Stimulated activated CD8-positive, alpha-beta memory T cell treated with anti-CD3 and anti-CD28 coated beads, Interleukin-4, amount 100 ng/mL, for 24 hours (primary cell): ENCODE results near the gene STOM.
"Not testable (repeated sequence)": the region's sequence is repeated elsewhere in the genome, so short reads cannot be mapped to it uniquely, and the experiment has no call there.

ENCODE experiments used
- DNase-seq: peaks from one replicate; pipeline ENCODE4 v3.0.0-alpha.2; 2020; ENCODE audit warnings: low read depth

STOM gene, protein sequence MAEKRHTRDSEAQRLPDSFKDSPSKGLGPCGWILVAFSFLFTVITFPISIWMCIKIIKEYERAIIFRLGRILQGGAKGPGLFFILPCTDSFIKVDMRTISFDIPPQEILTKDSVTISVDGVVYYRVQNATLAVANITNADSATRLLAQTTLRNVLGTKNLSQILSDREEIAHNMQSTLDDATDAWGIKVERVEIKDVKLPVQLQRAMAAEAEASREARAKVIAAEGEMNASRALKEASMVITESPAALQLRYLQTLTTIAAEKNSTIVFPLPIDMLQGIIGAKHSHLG

DNA sequence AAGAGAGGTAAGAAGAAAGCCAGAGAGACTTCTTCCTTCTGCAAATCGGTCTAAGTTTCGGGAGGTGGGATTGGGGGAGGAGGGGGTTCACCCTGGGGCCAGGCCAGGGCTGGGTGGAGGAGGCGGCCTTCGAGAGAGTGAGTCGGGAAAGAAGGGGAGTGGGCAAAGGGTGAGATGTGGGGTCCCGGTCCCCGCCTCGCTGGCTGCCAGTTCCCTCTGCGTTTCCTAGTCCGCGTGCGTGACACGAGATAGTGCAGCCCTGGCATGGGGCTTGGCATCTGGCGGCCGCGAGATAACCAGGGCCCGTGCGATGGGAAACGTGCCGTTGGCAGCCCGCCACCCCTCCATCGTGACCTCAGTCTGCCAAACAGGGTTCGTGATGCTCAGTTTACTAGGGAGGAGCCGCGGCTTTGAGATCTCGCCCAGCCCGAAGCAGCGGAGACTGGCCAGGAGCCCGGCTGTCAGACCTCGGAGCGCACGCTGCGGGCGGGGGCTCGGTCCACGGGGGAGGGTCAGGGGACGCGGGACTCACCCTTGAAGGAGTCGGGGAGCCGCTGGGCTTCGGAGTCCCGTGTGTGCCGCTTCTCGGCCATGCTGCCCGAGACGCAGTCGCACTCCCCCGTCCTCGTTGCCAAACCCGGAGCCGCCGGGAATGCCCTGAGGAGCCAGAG is at the start of gene STOM:
STOM (minus strand) TSS at position 656 of the 671 bp plus-strand sequence; CDS start at position 593, 63 bp downstream.
- peak; percentile 33 for DNase-seq

DNA sequence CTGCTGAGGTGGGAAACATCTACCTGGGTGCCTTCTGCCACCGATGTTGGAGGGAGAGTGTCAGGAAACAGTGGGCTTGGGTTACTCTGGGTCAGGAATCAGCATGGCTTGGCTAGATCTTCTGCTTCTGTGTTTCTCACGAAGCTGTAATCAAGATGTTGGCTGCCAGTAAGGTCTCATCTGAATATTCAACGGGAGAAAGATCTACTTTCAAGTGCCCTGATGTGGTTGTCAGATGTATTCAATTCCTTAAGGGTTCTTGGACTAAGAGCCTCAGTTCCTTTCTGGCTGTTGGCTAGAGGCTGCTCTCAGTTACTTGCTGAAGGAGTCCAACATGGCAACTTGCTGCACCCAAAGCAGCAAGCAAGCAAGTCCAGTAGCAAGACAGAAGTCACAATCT is 41.9 kb upstream of the STOM start:
- no peak for DNase-seq

DNA sequence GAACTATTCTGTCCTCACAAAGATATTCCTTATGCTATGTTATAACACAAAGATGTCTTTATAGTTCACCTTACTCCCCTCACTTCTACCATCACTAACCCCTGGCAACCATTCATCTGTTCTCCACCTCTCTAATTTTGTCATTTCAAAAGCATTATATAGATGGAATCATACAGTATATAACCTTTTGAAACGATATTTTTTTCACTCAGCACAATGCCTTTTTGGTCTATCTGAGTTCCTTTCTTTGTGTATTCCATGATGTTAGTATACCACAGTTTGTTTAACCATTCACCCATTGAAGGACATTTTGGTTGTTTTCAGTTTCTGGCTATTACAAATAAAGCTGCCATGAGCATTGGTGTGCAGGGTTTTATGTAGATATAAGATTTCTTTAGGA is 35.8 kb upstream of the STOM start:
- no peak for DNase-seq

DNA sequence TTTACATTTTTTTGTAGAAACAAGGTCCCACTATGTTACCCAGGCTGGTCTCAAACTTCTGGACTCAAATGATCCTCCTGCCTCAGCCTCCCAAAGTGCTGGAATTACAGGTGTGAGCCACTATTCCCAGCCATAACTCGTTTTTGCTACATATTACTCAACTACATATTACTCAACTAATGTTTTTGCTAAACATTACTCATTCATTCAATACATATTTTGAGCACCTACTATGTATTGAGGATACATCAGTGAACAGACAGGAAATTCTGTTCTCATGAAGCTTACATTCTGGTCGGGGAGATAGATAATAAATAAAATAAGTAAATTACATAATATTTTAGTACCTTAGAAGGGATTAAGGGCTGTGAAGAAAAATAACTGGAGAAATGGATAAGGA is 34.9 kb upstream of the STOM start:
- DNase-seq, result no peak

DNA sequence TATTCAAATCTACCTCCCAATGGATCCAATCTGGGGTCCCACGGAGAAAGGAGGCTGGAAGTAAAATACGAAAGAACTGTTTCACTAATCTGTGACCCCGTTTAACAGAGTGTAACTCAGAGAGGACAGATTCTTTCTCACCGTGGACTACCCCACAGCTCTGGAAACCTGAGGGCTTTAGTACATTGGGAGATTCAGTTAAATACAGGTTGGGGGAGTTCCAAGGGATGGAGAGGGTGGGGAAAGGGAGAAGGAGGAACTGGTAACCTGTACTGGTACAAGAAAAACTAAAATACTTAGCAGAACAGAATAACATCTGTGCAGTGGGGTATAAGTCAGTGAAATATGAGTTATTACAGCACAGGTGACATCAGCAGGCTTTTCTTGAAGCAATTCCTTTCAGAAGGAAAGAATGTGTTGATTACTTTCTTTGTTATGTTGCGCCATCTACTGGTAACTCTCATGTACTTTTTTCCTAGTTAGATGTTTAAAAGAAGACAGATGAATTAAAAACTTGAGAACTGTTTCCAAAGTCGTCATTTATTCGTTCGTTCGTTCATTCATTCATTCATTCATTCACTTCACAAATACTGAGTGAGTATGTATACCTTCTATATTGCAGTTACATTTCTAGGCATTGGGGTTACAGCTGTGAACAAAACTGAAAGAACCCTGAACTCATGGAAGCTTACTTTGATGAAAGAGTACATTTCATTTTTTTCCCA is 30.0 kb upstream of the STOM start:
- no peak for DNase-seq

DNA sequence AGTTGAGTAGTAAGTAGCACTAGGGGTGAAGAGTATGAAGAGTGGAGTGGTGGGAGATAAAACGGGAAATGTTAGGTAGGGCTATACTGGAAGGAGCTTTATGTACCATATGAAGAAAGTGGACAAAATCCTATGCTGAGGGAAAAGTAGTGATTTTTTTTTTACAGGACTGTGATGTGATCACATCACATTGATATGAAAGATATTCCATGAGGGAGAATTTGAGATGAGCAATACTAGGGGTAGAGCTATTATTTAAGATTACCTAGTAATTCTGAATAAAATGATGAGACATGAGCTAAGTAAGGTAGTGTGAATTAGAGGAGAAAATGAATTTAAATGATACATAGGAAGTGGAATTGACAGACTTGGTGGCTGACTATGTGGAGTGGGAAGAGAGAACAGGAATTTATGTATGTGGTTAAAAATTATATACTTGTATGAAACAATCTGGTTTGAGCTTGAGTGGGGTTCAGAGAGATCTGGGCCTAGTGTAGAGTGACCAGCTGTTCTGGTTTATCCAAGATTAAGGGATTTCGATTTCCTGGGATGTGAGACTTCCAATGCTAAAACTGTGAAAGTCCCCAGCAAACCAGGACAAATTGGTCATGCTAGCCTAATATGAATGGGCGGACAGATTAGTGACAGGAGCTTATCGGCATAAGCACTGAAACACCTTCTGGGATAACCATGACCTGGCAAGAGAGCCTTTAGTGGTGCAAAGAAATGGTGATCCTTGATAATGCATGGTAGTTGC is 29.3 kb upstream of the STOM start:
- DNase-seq, result no peak

DNA sequence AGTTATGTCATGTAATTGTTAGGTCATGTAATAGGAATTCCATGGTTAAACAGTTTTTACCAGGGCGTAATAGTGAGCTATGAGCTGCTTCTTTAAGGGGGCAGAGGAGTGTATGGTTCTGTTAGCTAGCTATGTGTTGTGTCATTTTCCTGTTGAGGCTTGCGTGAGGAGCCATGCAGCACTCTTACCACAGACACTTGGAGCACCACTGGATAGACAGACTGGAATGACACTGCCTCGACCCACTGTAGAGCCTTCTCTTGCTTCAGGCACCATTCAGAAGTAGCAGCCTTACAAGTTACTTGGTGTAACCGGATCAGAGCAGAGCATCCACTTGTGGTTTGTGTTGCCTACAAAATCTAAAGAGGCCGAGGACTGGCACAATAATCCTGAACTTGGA is 28.3 kb upstream of the STOM start:
- DNase-seq, result no peak

DNA sequence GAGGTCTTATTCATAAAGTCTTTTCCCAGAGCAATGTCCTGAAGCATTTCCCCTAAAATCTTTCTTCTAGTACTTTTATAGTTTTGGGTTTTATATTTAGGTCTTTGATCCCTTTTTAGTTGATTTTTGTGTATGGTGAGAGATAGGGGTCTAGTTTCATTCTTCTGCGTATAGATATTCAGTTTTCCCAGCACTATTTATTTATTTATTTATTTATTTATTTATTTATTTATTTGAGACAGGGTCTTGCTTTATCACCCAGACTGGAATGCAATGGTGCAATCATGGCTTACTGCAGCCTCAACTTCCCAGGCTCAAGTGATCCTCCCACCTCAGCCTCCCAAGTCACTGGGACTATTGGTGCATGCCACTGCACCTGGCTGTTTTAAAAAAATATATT is 27.2 kb upstream of the STOM start:
- DNase-seq, result not testable (repeated sequence)

DNA sequence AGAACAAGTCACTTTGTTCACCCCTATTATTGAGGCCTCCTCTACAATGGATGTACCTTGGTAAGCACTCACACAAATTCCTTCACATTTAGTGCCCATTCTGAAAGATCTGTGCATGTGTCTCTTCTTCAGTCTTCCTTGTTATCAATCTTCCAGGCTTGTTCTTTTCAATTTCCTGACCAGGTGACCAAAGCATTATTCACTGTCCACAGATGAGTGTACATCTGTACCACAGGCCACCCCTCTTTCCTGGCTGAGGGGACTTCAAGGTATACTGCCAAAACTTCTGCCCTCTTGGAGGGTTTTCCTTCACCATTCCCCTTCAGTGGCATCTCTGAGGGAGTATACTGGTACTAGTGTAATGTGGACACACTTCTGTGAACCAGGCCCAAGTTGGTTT is 25.5 kb upstream of the STOM start:
- no peak for DNase-seq

DNA sequence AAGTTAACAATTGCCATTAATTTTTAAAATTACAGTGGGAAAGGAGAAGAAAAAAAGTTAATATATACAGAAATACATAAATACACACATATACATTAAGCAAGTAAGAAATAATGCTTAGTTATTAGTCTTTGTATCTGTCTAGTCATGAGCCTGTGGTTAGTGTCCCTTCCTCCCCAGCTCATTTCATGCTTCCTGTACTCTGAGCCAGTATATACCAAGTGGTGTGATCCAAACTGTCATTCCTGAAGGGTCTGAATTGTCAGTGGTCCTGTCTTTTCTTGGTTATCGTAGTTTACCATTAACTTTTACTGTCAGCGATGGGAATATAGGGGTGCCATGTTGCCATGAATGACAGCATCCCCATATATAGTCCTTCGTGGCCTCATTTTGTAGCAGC is 24.2 kb upstream of the STOM start:
- DNase-seq, result no peak

DNA sequence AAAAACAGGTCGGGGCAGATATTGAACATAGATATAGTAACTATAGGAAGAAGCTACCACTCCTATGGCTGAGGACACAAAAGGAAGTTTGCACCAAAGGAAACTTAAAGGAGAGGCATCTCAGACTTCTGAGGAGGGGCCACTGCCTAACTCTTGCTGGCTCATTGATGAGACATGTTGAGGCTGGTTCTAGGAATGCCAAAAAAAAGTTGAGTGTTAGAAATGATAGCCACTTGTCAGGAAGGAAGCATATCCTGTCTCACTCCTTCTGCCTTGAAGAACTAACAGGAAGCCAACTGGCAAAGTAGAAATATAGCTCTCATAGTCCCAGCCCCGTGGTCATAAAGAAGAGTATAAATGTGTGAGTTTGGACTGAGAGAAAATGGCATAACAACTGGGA is 23.3 kb upstream of the STOM start:
- no peak for DNase-seq

DNA sequence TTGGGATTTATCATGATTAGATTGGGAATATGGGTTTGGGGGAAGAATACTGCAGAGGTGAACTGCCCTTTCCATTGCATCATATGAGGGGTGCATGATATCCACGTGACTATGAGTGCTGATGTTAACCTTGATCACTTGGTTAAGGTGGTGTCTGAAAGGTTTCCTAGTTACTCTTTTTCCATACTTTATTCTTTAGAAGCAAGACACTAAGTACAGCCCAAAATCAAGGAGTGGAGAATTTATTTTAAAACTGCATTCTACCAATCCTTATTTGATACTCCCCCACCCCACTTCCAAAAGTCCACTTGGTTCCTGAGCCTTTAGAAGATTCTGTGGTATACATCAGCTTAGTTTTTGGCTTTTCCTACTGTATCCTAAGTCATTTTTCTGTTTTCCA is 20.3 kb upstream of the STOM start:
- no peak for DNase-seq

DNA sequence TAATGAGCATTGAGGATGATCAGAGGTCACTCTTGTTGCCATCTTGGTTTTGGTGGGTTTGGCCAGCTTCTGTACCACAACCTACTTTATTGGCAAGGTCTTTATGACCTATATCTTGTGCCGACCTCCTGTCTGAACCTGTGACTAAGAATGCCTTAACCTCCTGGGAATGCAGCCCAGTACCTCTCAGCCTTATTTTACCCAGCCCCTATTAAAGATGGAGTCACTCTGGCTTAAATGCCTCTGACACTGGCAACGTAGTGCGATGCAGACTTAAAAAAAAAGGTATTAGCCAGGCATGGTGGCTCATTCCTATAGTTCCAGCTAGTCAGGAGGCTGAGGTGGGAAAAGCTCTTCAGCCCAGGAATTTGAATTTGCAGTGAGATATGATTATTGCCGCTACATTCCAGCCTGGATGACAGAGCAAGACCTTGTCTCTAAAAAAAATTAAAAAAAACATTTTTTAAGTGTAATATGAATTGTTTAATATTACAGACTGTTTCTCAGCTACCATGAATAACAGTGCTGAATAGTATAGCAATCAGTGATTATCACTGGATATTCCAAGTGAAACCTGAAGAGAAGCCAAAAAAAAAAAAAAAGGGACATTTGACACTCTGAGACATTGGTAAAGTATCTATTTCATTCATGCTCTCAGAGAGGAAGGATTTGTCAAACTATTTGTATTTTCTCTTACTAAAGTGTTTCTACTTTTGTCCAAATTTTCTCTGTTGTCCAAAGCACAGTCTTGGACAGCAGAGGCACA is 18.3 kb upstream of the STOM start:
- no peak for DNase-seq

DNA sequence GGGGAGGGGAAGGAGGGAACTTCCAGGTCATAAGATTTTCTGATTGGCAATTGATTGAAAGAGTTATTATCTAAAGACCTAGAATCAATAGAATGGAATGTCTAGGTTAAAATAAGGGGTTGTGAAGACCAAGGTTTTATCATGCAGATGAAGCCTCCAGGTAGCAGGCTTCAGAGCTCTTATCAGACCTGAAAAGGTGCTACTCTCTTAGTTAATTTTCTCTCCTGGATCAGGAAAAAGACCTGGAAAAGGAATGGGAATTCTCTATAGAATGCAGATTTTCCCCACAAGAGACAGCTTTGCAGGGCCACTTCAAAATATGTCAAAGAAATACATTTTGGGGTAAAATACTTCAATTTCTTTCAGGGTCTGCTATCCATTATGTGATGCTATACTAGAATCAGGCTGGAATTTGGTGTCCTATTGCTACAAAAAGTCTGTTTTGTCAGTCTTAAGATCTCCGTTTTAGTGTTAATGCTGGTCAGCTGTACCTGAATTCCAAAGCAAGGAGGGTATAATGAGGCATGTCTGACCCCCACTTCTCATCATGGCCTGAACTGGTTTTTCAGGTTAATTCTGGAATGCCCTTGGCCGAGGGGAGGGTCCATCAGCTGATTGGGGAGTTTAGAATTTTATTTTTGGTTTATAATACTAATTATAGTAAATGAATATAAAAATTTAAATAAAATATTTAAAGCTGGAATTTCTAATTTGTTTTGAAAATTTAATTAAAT is 16.6 kb upstream of the STOM start:
- DNase-seq, result no peak

DNA sequence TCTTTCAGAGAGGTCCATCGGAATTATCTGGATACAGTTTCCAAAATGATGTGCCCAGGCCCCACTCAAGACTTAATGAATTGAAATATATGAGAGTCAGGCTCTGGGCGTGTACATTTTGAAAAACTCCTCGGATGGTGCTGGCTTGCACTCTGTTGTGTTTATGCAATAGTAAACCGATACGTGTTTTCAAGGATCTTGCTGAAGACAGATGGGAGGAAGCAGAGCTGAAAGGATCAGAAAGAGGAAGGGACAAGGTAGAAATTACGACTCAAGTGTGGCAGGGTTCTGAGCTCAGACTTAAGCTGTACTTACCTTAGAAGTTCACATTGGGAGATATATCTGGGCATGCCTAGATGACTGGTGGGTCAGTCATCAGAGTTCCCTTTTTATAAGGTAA is 13.7 kb upstream of the STOM start:
- no peak for DNase-seq

DNA sequence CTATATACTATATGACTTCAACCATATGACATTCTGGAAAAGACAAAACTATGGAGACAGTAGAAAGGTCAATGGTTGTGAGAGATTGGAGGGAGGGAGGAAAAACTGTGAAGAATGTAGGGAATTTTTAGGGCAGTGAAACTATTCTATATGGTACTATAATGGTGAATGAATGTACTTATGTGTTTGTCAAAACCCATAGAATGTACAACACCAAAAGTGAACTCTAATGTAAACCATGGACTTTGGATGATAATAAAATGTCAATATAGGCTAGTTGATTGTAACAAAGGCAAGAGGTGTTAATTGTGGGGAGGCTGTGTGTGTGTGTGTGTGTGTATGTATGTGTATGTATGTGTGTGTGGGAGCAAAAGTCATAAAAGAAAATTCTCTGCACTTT is 10.8 kb upstream of the STOM start:
- no peak for DNase-seq

DNA sequence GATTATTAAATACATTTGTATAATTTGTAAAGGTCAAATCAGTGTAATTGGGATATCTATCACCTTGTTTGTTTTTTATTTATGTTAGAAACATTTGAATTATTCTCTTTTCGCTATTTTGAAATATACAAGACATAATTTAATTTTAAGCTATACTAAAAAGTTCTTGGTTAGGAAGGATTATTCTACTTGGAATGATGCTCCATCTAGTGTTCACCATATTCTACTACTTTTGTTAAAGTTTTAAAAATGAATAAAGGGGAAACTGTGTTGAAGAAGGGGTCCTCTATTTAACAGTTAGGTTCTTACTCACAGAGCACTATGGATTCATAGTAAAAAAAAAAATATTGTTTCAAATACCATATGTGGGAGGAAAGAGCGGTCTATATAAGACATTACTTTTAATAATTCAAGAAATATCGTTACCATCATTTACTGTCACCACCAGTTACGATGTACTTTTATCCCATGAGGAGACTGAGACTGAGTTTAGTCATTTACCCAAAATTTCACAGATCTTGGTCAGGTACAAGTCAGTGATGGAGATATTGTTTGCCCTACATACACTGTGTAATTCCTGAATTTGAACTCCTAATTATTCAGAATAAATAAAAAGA is 6.3 kb upstream of the STOM start:
- no peak for DNase-seq

DNA sequence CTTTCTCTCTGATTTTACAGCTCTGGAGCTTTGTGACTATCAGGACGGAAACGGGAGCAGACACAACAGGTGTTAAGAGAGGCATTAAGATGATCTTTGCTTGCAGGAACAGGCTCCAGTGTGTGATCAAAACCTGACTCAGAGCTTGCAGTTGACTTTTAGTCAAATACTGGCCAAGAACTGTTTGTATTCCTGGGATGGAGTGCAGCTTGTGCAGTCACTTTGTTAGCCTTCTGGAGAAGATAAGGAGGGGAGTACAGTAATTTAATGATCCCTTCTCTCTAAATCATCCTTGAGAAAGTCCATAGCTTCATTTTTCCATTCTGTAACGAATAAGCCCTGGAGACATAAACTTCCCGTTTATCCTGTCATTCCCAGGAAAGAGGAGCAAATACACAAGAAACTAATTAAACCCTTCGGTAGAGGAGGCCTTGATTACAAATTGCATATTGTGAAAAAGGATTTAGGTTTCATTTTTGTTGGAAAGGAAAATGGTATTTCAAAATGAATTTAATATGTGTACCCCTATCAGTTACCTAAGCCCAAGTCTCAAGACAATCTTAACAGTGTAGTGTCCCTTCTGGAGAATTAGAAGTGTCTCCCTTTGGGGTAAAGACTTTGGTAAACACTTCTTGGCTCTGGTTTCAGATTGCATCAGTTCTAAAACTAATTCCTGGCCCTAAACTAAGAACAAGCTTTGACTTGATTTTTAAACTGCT is 3.1 kb upstream of the STOM start:
- no peak for DNase-seq

DNA sequence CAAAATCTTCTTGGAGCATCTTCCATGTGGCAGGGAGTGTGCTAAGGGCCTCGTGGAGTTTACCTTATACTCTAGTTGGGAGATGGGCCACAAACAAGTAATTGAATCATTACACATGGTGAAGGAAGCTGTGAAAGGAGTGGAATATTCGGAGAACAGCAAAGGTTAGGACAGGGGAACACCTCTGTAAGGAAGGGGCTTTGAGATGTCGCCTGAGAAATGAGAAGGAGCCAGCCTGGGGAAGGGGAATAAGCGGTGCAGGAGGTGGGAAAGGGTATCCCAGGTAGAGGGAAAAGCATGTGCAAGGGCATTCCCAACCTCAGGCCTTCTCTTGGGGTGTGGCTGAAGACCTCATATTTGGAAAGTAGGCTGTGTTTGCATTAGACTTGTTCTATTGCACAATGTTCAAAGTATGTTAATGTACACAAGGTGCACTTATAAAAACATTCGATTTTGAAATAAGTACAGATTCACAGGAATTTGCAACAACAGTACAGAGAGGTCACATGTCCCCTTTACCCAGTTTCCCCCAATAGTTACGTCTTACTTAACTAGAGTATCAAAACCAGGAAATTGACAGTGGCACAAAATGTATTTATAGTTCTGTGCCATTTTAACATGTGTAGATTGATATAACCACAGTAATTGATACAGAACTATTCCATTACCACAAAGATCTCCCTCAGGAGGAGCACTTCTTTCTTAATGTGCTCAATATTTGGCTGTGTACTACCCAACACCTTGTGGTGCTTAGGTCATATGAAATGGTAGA is 2.4 kb upstream of the STOM start:
- DNase-seq, result no peak
